ENCODE results near the gene DNAJC30.
"Not testable (repeated sequence)": the region's sequence is repeated elsewhere in the genome, so short reads cannot be mapped to it uniquely, and the experiment has no call there.

Gene DNAJC30

GRCh38 chr7:73680501-73680900, 2.8 kb downstream of the DNAJC30 start:
- no peak for DNase-seq (ENCODE audit: low read depth)
- TF ChIP-seq CTCF (conservative IDR thresholded peaks at IDR 0.05; ENCODE audit: low read depth, low read length) = no peak
- no peak overlapping the region for H3K4me3 ChIP-seq (ENCODE audit: low read length)

- H3K4me3 ChIP-seq (ENCODE audit: low read length) = no peak overlapping the region
- TF ChIP-seq CTCF (conservative IDR thresholded peaks at IDR 0.05; ENCODE audit: low read depth, low read length) = no peak
- no peak for DNase-seq (ENCODE audit: low read depth)
These were observed 3.5 kb downstream of the DNAJC30 start for GRCh38 chr7:73679709-73680108.

- H3K4me3 ChIP-seq (ENCODE audit: low read length) = no peak overlapping the region
- no peak for TF ChIP-seq CTCF (conservative IDR thresholded peaks at IDR 0.05; ENCODE audit: low read depth, low read length)
- DNase-seq (ENCODE audit: low read depth) = no peak
These were observed 4.4 kb downstream of the DNAJC30 start for GRCh38 chr7:73678862-73679261.

- H3K4me3 ChIP-seq (ENCODE audit: low read length); DNase-seq (ENCODE audit: low read depth): not testable (repeated sequence)
These were observed 7.2 kb downstream of the DNAJC30 start for GRCh38 chr7:73676062-73676461.

- no peak overlapping the region for H3K4me3 ChIP-seq (ENCODE audit: low read length)
- no peak for TF ChIP-seq CTCF (conservative IDR thresholded peaks at IDR 0.05; ENCODE audit: low read depth, low read length)
- DNase-seq (ENCODE audit: low read depth) = no peak
These were observed 8.7 kb downstream of the DNAJC30 start for GRCh38 chr7:73674468-73675124.

GRCh38 chr7:73671857-73672445, 11.3 kb downstream of the DNAJC30 start:
- TF ChIP-seq CTCF (conservative IDR thresholded peaks at IDR 0.05; ENCODE audit: low read depth, low read length) = no peak
- no peak for DNase-seq (ENCODE audit: low read depth)
- no peak overlapping the region for H3K4me3 ChIP-seq (ENCODE audit: low read length)

- H3K4me3 ChIP-seq (ENCODE audit: low read length) = no peak overlapping the region
- DNase-seq (ENCODE audit: low read depth) = no peak
- no peak for TF ChIP-seq CTCF (conservative IDR thresholded peaks at IDR 0.05; ENCODE audit: low read depth, low read length)
These were observed 12.0 kb downstream of the DNAJC30 start for GRCh38 chr7:73671322-73671661.
